Endothelial cell of hepatic sinusoid (primary cell): ENCODE results near the gene FBXW8.

Experiments
- in situ Hi-C: cut with HindIII; loops from 2 replicates; pipeline ENCODE4 v1.10.0; 2017; ENCODE audit warnings: low sequenced_read_pairs

FBXW8 gene

GRCh38 chr12:117034701-117035151, 124.0 kb downstream of the FBXW8 start:
- in situ Hi-C loops, result loop anchor here (5.0 kb wide), 1 partner anchor 73 kb away; no protein-coding TSS in a partner anchor

GRCh38 chr12:117035287-117035686, 124.5 kb downstream of the FBXW8 start:
- in situ Hi-C loops, result loop anchor here (5.0 kb wide), 1 partner anchor 72 kb away; no protein-coding TSS in a partner anchor

DNA sequence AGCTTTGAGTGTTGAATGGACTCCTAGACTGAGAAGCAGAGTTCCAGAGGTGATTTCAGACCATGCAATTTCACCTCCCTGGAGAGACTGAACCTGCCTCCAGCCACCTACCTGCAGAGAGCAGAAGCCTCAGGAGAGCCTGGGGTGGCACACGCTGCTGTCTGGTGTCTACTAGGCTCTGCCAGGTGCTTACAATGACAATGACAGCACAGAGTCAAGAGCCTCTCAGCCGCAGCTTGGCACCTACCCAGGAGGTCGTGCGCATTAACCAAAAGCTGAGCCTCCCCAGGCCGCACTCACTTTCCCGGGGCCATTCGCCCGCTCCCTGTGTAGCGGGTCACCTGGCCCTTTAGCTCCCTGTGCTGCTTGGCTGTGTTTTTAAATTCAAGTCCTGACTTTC, 125.3 kb downstream of the FBXW8 start:
- in situ Hi-C loops, result loop anchor here (5.0 kb wide), 1 partner anchor 71 kb away; no protein-coding TSS in a partner anchor

DNA sequence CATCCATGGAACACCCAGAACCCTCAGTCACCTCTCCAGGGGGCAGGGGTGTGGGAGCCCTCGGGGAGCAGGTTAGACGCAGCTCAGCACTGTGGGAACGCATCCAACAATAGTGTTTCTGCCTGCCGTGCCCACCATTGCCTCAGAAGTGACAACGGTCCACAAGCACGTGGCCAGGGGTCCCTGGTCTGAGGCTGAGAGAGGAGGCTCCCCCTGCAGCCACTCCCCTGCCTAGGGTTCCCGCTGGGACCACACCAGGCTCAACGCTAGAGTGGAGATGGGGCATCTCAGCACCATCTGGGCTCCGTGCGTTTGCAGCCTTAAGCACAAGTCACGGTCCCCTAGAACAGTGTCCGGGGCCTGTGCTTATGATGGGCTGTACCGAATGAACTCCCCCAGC, 125.8 kb downstream of the FBXW8 start:
- in situ Hi-C loops, result loop anchor here (5.0 kb wide), 1 partner anchor 71 kb away; no protein-coding TSS in a partner anchor

GRCh38 chr12:117037289-117038022, 126.7 kb downstream of the FBXW8 start:
- in situ Hi-C loops, result loop anchor here (5.0 kb wide), 1 partner anchor 70 kb away; no protein-coding TSS in a partner anchor

DNA sequence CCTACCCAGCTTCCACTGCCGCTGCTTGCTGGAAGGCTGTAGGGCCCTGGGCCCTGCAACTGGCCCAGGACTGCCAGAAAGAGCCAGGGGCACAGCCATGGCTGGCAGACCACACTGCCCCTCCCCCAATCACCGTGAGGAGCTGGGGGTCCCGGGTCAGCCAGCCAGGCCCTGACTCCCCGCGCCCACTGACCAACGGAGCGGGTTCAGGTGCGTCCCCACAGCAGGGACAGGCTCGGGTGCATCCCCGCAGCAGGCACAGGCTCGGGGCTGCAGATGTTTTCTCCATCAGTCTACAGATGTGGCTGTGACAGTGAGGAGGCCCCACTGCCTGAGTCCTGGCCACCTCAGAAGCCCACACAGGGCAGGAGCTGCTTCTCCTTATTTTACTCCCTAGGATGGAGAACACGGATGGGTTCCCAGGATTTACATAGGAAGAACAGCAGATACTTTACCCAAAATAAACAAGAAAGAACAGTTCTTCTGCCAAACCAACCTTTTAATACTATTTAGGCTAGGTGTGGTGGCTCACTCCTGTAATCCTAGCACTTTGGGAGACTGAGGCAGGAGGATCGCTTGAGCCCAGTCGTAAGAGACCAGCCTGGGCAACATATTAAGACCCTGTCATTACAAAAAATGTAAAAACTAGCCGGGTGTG, 127.4 kb downstream of the FBXW8 start:
- in situ Hi-C loops, result loop anchor here (5.0 kb wide), 1 partner anchor 69 kb away; no protein-coding TSS in a partner anchor

- in situ Hi-C loops, result loop anchor here (5.0 kb wide), 1 partner anchor 68 kb away; no protein-coding TSS in a partner anchor
Observed at GRCh38 chr12:117038919-117039318, 128.2 kb downstream of the FBXW8 start.

- in situ Hi-C loops, result loop anchor here (5.0 kb wide), 1 partner anchor 67 kb away; no protein-coding TSS in a partner anchor
Observed at GRCh38 chr12:117039891-117040309, 129.2 kb downstream of the FBXW8 start.

- in situ Hi-C loops, result no loop called here
Observed at GRCh38 chr12:117040496-117040895, 129.7 kb downstream of the FBXW8 start.

DNA sequence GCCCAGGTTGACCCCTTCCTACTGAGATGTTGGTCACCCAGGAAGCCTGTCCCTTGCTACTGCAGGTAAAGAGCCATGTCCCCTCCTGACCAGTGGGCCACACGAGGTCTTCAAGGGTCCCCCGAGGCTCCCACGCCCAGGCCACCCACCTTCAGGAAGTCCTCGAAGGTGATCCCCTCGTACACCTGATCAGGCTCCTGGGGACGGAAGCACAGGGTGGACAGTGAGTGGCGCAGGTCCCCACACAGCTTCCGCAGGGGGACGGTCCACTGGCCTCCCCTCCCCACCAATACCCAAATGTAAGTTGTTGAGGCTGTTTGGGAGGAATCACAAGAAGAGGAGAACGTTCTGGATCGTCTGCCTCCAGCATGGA, 131.0 kb downstream of the FBXW8 start:
- in situ Hi-C loops, result no loop called here

DNA sequence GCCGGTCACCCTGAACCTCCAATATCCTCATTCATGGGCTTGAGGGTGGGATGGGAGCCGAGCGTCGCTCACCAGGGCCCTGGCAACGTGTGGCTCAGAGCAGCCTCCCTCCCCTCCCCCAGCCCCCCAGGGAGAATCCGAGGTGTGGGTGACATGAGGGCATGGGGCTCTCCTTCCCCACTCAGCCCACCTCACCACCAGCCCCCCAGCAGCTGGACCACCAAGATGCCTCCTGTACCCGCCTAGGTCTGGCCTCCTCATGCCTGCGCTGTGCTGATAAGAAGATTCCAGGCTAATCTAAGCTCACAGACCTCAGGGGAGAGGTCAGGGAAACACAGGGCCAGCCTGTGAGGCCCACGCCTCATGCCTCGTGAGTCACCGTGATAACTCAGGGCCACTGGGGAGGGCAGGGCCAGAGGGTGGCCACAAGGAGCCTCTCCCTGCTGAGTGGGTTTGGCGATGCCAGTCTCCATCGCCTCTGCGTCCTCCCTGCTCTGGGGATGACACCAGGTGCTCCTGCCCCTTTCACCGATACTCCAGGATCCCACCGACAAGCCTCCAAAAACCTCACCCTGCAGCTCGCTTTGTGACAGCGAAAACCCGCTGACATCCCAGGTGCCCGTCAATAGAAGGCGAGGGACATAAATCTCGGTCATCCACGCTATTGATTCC, 131.6 kb downstream of the FBXW8 start:
- in situ Hi-C loops, result no loop called here

- in situ Hi-C loops, result no loop called here
Observed at GRCh38 chr12:117042862-117043261, 132.1 kb downstream of the FBXW8 start.

- in situ Hi-C loops, result no loop called here
Observed at GRCh38 chr12:117044311-117044710, 133.6 kb downstream of the FBXW8 start.

- in situ Hi-C loops, result no loop called here
Observed at GRCh38 chr12:117044790-117045159, 134.0 kb downstream of the FBXW8 start.

DNA sequence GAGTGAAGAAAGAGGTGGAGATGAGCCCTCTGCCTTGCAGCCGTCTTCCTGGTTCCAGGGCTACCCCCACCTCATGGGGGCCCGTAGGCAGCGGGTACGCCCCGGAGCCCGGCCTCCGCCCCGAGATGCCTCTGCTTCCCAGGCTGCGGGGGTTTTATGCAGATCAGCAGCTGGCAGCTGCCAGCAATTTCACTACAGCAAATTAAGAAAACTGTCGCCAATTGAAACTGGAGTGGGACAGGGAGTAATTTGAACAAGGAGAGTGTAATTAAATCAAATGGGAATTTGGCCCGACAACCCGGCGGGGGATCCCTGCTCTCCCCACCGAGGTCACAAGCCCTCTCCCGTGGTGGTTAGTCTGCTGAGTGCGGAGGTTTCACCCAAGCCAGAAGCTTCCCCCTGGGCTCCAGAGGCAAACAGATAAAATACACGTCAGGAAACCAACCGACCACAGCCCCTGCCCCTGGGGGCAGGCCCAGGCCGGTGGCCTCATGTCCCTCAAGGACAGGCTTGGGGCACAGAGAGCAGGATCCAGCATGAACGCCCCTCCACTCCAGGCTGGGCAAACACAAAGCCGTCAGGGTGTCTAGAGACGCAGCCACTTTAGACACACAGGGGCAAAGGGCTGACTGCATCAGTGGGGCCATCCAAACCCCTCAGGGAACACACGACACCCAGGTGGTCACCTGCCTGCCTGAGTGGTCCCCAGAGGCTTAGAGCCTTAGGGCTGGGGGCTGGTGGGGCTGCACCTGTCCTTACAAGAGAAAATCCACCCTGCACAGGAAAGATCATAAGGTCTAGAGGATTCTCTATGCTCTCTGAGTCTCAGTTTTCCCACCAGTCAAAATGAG, 134.6 kb downstream of the FBXW8 start:
- in situ Hi-C loops, result no loop called here

DNA sequence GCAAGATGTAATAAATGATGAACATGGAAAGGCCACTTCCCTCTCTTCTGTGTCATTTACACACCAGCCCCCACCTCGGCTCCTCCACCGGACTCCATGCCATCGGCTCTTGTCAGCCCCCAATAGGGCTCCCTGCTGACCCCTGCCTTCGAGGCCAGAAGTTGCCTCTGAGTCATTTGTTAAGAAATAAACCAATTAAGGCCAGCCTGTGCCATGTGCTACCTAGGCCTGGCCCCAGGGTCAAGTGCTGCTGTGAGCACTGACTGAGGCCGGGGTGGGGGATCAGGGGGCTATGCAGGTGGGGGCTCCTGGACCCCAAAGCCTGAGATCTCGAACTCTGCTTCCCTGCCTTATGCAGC, 135.2 kb downstream of the FBXW8 start:
- in situ Hi-C loops, result no loop called here

- in situ Hi-C loops, result no loop called here
Observed at GRCh38 chr12:117046425-117046824, 135.7 kb downstream of the FBXW8 start.

DNA sequence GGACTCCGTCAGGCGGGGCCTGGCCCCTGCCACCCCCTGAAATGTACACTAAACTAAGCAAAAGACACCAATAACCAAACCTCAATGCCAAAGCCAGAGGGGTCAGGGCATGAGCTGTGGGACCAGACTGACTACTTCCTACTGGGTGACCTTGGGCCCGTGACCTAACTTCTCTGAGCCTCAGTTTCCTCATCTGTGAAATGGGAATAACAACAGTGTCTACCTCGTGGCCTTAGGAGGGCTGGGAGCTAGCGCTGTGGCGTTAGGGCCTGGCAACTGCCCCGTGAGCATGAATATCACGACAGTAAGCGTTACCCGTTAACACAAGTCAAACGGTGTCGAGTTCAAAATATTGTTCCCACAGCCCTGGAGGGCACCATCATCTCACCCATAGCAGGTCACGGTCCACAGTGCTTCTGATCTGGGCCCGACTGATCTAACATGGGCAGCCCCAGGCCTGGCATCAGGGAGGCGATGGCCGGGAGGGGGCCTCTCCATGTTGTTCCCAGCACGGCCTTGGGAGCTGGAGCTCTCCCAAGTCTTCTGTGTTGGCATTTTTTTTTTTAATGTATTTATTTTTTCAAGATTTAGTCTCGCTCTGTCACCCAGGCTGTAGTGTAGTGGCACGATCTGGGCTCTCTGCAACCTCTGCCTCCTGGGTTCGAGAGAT, 136.2 kb downstream of the FBXW8 start:
- in situ Hi-C loops, result no loop called here

DNA sequence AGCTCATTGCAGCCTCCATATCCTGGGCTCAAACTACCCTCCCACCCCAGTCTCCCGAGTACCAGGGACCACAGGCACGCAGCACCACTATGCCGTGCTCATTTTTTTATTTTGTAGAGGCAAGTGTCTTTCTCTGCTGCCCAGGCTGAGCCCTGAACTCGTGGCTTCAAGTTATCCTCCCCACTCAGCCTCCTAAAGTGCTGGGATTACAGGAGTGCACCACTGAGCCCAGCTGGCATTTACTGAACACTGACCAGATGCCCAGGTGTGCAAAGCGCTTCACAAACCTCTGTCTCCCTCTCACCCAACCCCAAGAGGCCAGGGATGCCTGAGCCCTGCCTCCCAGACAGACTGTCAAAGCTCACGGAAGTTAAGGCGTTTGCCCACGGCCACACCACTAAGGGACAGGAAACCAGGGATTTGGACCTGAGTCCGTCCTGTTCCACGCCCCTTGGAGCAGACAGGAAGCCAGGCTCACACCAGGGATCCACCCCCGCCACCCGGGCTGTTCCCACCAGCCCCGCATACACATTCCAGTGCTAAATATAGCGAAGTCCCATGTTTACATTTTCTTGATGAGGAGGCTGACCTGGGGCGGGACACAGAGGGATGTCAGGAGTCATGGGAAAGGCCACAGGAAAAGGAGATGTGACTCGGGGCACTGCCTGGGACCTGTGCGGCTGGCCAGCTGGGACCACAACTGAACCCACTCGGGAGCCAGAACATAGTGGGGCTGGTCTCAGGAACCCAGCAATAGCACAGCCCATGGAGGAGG, 137.2 kb downstream of the FBXW8 start:
- in situ Hi-C loops, result no loop called here
